Naive B cell (primary cell): ENCODE data around the gene TGFBRAP1. TPM values are rescaled to one million over a fixed set of nuclear protein-coding genes. Genes with fewer than 3 reads are reported as not detected.
A peak's percentile ranks its signal among the peaks of the same experiment; 100 is the strongest.

Experiments
- ATAC-seq, 2 donors: fragments of 150-1000 bp; cut with Tn5 transposase; 2 replicates each; pipeline ENCODE4 v1.10.0; 2021; ENCODE audit warnings: low read depth in 2 of 2, mild to moderate bottlenecking in 2 of 2, moderate library complexity in 2 of 2
- DNase-seq: peaks from one replicate; pipeline ENCODE4 v3.0.0; 2022
- H3K27ac Mint-ChIP-seq, 6 donors: one replicate each; pipeline ENCODE4 v1.8.0; 2020 to 2022; ENCODE audit warnings: mild to moderate bottlenecking in 6 of 6, mixed read lengths in 6 of 6, moderate library complexity in 5 of 6, inconsistent platforms in 2 of 6
- H3K27me3 Mint-ChIP-seq, 3 donors: one replicate each; pipeline ENCODE4 v1.8.0; 2021 to 2022; ENCODE audit warnings: mixed read lengths in 3 of 3, mild to moderate bottlenecking in 1 of 3
- H3K36me3 Mint-ChIP-seq, 2 donors: one replicate each; pipeline ENCODE4 v1.8.0; 2020 to 2022; ENCODE audit warnings: mixed read lengths in 2 of 2, inconsistent platforms in 1 of 2, mild to moderate bottlenecking in 1 of 2
- H3K4me1 Mint-ChIP-seq, 3 donors: one replicate each; pipeline ENCODE4 v1.8.0; 2020 to 2022; ENCODE audit warnings: mixed read lengths in 3 of 3, inconsistent platforms in 1 of 3, mild to moderate bottlenecking in 1 of 3, moderate library complexity in 1 of 3
- H3K4me3 Mint-ChIP-seq, 8 donors: one replicate each; pipeline ENCODE4 v1.8.0; 2020 to 2022; ENCODE audit warnings: mild to moderate bottlenecking in 8 of 8, mixed read lengths in 8 of 8, moderate library complexity in 8 of 8, inconsistent platforms in 2 of 8
- H3K9me3 Mint-ChIP-seq, 7 donors: one replicate each; pipeline ENCODE4 v1.8.0; 2020 to 2022; ENCODE audit warnings: mixed read lengths in 7 of 7, mild to moderate bottlenecking in 5 of 7, inconsistent platforms in 2 of 7, moderate library complexity in 1 of 7
- polyA plus RNA-seq, 6 donors: library from polyadenylated mRNA; unstranded; fragments of 300-500 nt; fragmentation: Illumina TruSeq; gene quantifications; one replicate each; pipeline ENCODE4 v1.2.3, GENCODE V29; 2021; ENCODE audit warnings: low read depth in 6 of 6

Gene TGFBRAP1
- polyA plus RNA-seq, 6 donors from 2014 or later = 17.2 to 31.2 (median 20.5) TPM

DNA sequence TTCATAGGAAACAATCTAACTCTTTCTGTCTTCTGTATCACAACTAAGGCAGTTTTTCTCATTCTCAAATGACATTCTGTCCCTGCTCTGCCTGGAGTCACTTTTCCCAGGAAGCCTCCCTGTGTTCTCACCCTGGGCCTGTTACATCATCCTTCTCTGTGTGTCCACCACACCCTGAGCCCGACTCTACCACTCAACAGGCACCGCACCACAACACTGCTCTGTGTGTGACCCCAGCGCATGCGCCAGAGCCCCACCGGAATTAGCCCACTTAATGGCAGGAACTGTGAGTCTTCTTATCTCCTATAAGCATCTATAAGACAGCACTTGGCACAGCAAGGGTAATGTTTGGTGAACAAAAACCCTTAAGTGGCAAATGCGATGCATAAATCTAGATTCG, 32.3 kb downstream of the TGFBRAP1 start:
- DNase-seq (no peak), ATAC-seq (no peak)
- H3K4me3 Mint-ChIP-seq = no peak overlapping the region
- peaks cover 0 to 11% (median 3%) of the 10 kb centered on the region in 3 donors for H3K4me1 Mint-ChIP-seq
- H3K27me3 Mint-ChIP-seq = no peaks in the 10 kb centered on the region
- no peaks in the 10 kb centered on the region for H3K9me3 Mint-ChIP-seq
- peak overlapping the region in 2 of 6 donors; percentile 79 to 86 for H3K27ac Mint-ChIP-seq
- H3K36me3 Mint-ChIP-seq = peaks cover 28 to 29% of the 10 kb centered on the region in 2 donors

DNA sequence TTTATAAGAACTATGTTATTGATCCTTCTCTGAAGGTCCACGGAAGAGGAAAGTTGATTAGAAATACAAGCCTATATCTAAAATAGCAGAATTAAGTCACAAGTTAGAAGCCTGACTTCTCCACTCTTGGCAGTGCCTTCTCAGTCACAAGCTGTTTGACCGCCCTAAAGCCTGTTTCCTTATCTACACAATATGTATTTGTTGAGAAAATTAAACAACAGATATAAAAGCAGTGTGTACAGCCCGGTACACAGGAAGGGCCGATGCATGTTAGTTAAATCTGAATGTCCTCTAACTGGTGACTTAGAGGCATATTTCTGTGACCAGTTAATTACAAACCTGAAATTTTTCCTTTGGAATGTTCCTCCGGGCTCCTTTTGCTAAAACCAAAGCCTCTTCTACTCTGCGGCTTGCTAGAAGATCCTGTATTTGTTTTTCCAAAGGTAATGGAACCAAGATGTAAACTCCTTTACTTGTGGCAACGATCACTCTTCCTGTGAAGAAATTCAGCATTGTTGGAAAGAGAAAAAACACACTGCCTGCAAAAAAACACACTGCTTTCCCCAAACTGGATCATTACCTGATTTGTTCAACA, 33.4 kb downstream of the TGFBRAP1 start:
- DNase-seq (no peak), ATAC-seq (no peak)
- Mint-ChIP-seq H3K27ac (no peak overlapping the region), H3K36me3 (peaks cover 28 to 33% of the 10 kb centered on the region in 2 donors), H3K4me3 (no peak overlapping the region), H3K4me1 (peaks cover 0 to 7% (median 0%) of the 10 kb centered on the region in 3 donors), H3K27me3 (no peaks in the 10 kb centered on the region), H3K9me3 (no peaks in the 10 kb centered on the region)

DNA sequence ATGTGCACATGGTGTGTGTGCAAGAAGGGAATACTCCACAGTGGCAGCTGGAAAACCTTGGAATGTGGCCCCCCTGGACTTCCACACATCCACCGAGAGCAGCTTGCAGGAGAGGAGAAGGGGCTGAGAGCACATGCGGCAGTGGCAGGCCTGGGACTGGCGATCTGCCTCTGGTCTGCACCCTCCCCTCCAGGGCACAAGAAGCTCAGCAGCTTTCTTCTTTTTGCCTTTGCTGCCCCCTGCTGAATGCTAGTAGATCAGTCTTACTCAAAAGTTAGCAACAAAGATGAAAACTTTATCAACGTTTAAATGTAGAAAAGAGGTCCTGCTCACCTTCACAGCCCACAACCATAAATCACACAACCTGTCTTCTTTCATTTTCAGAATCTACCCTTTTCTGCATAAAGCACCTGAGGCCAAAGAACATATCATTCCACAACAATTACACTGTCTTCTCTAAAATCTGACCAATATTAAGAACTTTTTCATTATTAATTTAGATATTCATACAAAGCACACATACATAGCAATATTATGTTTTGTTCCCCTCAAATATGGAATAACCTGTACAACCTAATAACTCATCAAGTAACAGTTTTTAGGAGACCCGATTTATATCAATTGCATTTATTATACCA, 34.6 kb downstream of the TGFBRAP1 start:
- H3K4me1 Mint-ChIP-seq = peaks cover 0 to 7% (median 0%) of the 10 kb centered on the region in 3 donors
- ATAC-seq (no peak), DNase-seq (no peak)
- no peaks in the 10 kb centered on the region for H3K9me3 Mint-ChIP-seq
- H3K4me3 Mint-ChIP-seq = no peak overlapping the region
- H3K36me3 Mint-ChIP-seq = peaks cover 28 to 44% of the 10 kb centered on the region in 2 donors
- H3K27ac Mint-ChIP-seq = no peak overlapping the region
- H3K27me3 Mint-ChIP-seq = no peaks in the 10 kb centered on the region

DNA sequence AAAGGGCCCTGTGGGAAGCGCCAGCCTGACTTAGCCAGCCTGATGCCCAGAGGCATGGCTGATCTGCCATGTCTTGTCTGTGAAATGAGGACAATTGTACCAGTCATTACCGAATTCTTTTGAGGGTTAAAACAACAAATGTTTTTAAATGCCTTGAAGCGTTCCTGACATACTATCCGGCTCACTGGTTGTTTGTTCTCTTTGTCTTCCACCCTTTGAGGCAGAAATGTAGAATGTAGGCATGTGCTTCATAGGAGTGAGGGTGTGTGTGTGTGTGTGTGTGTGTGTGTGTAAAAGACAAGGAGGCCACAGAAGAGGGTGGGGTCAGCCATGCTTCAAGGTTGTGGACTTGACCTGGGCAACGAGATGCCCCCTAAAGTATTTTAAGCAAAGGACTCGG, 35.5 kb downstream of the TGFBRAP1 start:
- Mint-ChIP-seq H3K36me3 (peaks cover 28 to 44% of the 10 kb centered on the region in 2 donors), H3K4me1 (peaks cover 0 to 7% (median 0%) of the 10 kb centered on the region in 3 donors), H3K4me3 (no peak overlapping the region), H3K9me3 (no peaks in the 10 kb centered on the region), H3K27me3 (no peaks in the 10 kb centered on the region), H3K27ac (peak overlapping the region in 2 of 6 donors; percentile 34 to 48)
- DNase-seq (no peak), ATAC-seq (no peak)

DNA sequence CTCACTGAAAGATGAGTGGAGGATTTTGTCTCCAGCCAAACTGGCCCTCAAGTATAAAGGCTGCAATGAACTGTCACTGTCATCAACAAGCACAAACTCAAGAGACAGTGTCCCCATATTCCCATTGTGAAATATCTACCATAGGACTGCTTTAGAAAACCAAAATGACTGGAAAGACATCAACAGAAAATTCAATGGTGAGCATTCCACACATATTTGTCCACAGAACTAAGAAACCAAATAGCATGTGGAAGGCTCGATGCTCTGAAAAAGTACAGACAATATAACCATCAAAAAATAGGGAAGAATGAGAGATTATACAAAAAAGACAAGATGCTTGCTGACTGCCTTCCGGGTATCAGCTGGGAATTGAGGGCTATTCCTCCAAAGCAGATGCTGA, 37.6 kb downstream of the TGFBRAP1 start:
- Mint-ChIP-seq H3K27ac (peak overlapping the region in 1 of 6 donors; percentile 25), H3K4me1 (no peaks in the 10 kb centered on the region), H3K4me3 (no peak overlapping the region), H3K27me3 (no peaks in the 10 kb centered on the region), H3K36me3 (peaks cover 18 to 28% of the 10 kb centered on the region in 2 donors), H3K9me3 (no peaks in the 10 kb centered on the region)
- DNase-seq = no peak
- ATAC-seq = no peak

DNA sequence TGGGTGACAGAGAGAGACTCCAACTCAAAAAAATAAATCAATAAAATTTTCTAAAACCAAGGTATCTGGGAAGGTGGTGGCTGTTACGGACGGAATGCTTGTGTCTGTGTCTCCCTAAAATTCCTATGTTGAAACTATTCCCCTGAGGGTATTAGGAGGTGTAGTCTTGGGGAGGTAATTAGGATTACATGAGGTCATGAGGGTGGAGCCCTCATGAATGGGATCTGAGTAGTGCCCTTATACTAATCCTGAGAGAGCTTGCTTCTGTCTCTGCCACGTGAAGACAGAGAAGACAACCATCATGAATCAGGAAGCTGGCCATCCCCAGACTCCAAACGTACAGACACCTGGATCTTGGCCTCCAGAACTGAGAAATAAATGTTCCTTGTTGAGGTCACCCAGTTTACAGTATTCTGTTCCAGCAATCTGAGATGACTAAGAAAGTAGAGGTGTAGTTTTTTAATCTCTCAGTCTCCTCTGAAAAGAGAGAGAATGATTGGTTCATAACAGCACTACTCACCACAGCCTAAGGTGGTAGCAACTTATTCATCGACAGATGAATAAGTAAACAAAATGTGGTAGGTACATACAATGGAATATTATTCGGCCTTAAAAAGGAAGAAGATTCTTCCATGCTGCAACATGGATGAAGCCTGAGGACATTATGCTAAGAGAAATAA, 38.4 kb downstream of the TGFBRAP1 start:
- Mint-ChIP-seq H3K4me1 (no peaks in the 10 kb centered on the region), H3K36me3 (peaks cover 16 to 23% of the 10 kb centered on the region in 2 donors)
- no peak for ATAC-seq

DNA sequence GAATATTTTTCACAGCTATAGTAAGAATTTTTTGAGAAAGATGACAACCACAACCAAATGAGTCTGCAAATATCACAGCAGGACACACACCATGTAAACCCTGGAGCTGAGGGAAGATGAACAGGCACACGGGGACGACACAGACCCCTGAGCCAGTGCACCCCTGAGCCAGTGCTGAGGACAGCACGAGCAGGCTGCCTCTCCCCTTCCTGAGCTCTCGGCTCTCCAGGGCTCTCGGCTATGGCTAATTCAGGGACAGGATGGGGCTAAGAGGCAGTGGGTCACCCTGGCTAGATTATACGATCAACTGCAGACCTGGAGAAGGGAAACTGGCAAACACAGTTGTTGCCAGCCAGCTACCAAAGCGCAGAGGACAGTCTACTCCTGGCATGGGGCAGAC, 41.4 kb downstream of the TGFBRAP1 start:
- ATAC-seq = no peak
- Mint-ChIP-seq H3K27me3 (no peaks in the 10 kb centered on the region), H3K4me3 (peak overlapping the region in 1 of 8 donors; percentile 27), H3K36me3 (peaks cover 14 to 31% of the 10 kb centered on the region in 2 donors), H3K4me1 (no peaks in the 10 kb centered on the region), H3K27ac (no peak overlapping the region), H3K9me3 (no peaks in the 10 kb centered on the region)
- no peak for DNase-seq

More for the DNA sequence above, 38.4 kb downstream of the TGFBRAP1 start:
- H3K9me3 Mint-ChIP-seq = no peaks in the 10 kb centered on the region
- peak overlapping the region in 1 of 6 donors; percentile 30 for H3K27ac Mint-ChIP-seq
- H3K27me3 Mint-ChIP-seq = no peaks in the 10 kb centered on the region
- H3K4me3 Mint-ChIP-seq = no peak overlapping the region
- DNase-seq = no peak

DNA sequence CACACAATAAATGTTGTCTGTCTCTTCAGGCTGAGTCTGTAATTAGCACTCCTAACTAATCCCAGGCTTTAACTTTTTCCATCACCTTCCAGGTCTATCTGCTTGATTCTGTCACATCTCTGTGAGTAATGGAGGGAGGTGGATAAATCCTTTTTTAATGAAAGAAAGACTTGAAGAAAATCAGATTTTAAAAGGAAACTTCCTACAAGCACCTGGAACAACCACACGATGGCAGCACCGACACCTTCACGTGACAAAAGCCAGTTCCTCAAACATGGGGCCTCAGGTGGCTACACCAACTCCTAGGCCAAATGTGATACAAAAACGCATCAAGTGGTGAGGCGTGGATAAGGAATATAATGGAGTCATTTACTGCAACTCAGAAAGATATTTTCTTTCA, 41.8 kb downstream of the TGFBRAP1 start:
- H3K4me3 Mint-ChIP-seq = no peak overlapping the region
- H3K9me3 Mint-ChIP-seq = no peaks in the 10 kb centered on the region
- no peaks in the 10 kb centered on the region for H3K4me1 Mint-ChIP-seq
- H3K36me3 Mint-ChIP-seq = peaks cover 19 to 31% of the 10 kb centered on the region in 2 donors
- no peaks in the 10 kb centered on the region for H3K27me3 Mint-ChIP-seq
- DNase-seq (peak; percentile 7), ATAC-seq (no peak)
- peak overlapping the region in 1 of 6 donors; percentile 7 for H3K27ac Mint-ChIP-seq

DNA sequence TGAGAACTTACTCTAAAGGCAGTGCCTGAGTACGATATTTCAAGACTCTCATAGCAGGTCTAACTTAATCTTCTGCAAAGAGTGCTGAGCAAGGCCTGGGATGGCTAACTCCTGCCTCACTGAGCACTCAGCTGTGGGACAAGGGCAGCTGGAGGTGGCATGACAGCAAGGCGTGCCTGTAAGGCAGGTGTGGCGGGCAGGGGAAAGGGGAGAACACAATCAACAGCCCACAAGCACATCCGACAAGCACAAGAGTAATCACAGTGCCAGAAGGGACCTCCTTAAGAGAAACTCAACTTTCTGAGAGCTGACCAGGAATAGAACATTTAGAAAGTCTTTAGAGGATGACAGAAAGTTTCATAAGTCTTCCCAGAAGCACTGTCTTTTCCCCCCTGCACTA, 46.0 kb downstream of the TGFBRAP1 start:
- Mint-ChIP-seq H3K27me3 (no peaks in the 10 kb centered on the region), H3K36me3 (peaks cover 22 to 38% of the 10 kb centered on the region in 2 donors), H3K4me3 (no peak overlapping the region), H3K27ac (peak overlapping the region in 1 of 6 donors; percentile 72), H3K4me1 (no peaks in the 10 kb centered on the region), H3K9me3 (no peaks in the 10 kb centered on the region)
- DNase-seq (no peak), ATAC-seq (no peak)

DNA sequence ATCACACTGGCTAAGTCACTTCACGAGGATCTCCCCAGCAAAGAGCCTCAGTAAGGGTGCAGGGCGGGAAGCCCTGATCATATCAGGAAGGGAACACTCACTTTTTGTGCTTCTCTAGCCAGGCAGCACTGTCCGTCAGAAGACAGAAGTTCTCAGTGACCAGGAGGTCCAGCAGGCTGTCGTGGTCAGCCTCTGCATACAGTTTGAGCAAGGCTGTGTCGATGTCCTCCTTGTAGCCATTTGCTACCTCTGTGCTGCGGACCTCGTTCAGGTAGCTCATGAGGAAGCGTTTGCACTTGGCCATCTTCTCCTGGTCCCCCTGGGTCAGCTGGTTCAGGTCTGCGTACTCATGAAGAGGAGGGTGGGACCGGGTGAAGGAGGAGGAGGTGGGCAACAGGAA, 49.3 kb downstream of the TGFBRAP1 start:
- DNase-seq = no peak
- Mint-ChIP-seq H3K4me1 (no peaks in the 10 kb centered on the region), H3K27ac (no peak overlapping the region), H3K9me3 (no peaks in the 10 kb centered on the region), H3K4me3 (no peak overlapping the region), H3K27me3 (no peaks in the 10 kb centered on the region), H3K36me3 (peaks cover 22 to 34% of the 10 kb centered on the region in 2 donors)
- no peak for ATAC-seq

DNA sequence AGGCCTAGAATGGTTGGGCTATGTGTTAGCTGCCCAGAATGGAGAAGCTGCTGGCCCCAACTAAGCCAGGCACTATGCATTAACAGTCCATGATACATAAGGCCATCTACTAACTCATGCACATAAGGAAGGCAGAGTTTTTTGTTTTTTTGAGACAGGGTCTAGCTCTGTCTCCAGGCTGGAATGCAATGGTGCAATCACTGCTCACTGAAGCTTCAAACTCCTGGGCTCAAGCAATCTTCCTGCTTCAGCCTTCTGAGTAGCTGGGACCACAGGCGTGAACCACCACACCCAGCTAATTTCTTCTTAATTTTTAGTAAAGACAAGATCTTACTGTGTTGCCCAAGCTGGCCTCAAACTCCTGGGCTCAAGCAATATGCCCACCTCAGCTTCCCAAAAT, 50.4 kb downstream of the TGFBRAP1 start:
- H3K4me3 Mint-ChIP-seq = no peak overlapping the region
- ATAC-seq (no peak), DNase-seq (no peak)
- no peaks in the 10 kb centered on the region for H3K9me3 Mint-ChIP-seq
- no peaks in the 10 kb centered on the region for H3K4me1 Mint-ChIP-seq
- peaks cover 17 to 28% of the 10 kb centered on the region in 2 donors for H3K36me3 Mint-ChIP-seq
- no peak overlapping the region for H3K27ac Mint-ChIP-seq
- no peaks in the 10 kb centered on the region for H3K27me3 Mint-ChIP-seq

DNA sequence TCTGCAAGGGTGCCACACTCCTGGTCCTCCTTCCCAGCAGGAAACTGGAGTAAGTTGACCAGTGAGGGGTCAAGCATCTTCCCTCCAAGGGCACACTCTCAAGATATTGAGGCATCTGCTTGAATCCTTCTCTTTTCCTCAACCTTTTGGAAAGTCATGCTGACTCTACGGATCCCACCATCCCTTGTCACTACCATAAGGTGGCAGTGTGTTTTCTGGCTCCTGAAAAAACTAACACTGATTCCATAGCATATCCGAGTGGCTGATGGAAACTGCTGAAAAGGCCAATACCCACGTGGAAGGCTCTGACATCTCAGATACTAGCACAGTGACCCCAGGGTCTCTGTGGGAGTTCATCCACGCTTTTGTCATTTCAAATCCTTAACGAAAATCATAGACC, 50.9 kb downstream of the TGFBRAP1 start:
- no peak for ATAC-seq
- Mint-ChIP-seq H3K27ac (no peak overlapping the region), H3K36me3 (peaks cover 17 to 29% of the 10 kb centered on the region in 2 donors), H3K4me3 (no peak overlapping the region), H3K4me1 (no peaks in the 10 kb centered on the region), H3K9me3 (no peaks in the 10 kb centered on the region), H3K27me3 (no peaks in the 10 kb centered on the region)
- DNase-seq = no peak

DNA sequence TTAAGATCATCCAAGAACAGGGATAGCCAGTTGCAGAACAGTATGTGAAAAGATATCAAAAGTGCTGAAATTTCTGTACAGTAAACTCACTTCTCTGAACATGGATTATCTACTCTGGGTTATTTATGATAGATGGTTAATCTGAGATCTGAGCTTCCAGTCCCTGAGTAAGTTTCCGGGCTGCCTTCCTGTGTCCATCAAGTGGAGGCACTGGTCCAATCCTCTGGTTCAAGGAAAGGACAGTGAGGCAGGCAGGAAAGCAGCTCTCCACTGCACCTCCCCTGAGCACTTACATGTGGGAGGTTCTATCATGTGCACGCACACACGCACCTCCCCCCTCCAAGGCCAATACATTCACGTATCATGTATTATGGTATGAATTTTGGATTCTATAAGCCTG, 55.5 kb downstream of the TGFBRAP1 start:
- Mint-ChIP-seq H3K36me3 (peaks cover 17 to 29% of the 10 kb centered on the region in 2 donors), H3K4me1 (no peaks in the 10 kb centered on the region), H3K9me3 (no peaks in the 10 kb centered on the region), H3K27me3 (no peaks in the 10 kb centered on the region), H3K4me3 (no peak overlapping the region), H3K27ac (peak overlapping the region in 1 of 6 donors; percentile 85)
- DNase-seq = no peak
- ATAC-seq = no peak

DNA sequence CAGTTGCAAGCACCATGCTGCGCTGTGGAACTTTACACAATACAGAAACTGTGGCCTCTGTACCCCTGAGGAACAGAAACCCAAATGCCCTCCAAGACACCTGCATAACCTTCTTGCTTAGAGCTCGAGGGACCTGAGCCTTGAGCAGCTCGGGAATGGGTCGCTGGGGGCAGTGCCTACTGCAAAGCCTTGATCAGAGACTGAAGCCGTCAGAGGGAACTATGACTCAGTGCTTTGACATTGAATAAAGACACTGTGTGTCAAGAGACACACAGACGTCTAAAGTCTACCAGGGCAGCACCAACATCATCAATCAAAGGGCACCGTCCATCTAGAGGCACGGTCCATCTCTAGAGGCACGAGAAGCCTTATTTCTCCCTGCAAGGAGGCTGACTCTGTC, 57.4 kb downstream of the TGFBRAP1 start:
- H3K4me1 Mint-ChIP-seq = no peaks in the 10 kb centered on the region
- H3K27ac Mint-ChIP-seq = no peak overlapping the region
- no peaks in the 10 kb centered on the region for H3K9me3 Mint-ChIP-seq
- ATAC-seq (no peak), DNase-seq (no peak)
- H3K4me3 Mint-ChIP-seq = no peak overlapping the region
- H3K36me3 Mint-ChIP-seq = peaks cover 29 to 34% of the 10 kb centered on the region in 2 donors
- no peaks in the 10 kb centered on the region for H3K27me3 Mint-ChIP-seq
